Right lobe of liver (tissue), 6 donors: ENCODE data around the gene HS1BP3. TPM values are rescaled to one million over a fixed set of nuclear protein-coding genes. Genes with fewer than 3 reads are reported as not detected.

Source experiments
- ATAC-seq, 4 donors: fragments of 200-7000 bp; cut with Tn5 transposase; one replicate each; pipeline ENCODE4 v1.9.1; 2020; ENCODE audit warnings: mild to moderate bottlenecking in 4 of 4, moderate library complexity in 4 of 4
- DNase-seq, 3 donors: peaks; one replicate each; pipeline ENCODE4 v3.0.0-alpha.2; 2020
- H3K27ac ChIP-seq, 3 donors: fragments of 200-600 bp; one replicate each; pipeline ENCODE4 v1.8.0; 2022
- H3K27me3 ChIP-seq, 2 donors: fragments of 200-600 bp; one replicate each; pipeline ENCODE4 v1.8.0; 2022
- H3K36me3 ChIP-seq, 4 donors: fragments of 200-600 bp; sonication (generic) in 1 of 4; one replicate each; pipeline versions ENCODE4 v1.5.1 to v1.8.0; 2017 to 2022; ENCODE audit warnings: control low read depth in 1 of 4
- H3K4me1 ChIP-seq, 4 donors: fragments of 200-600 bp; sonication (generic) in 1 of 4; one replicate each; pipeline versions ENCODE4 v1.5.1 to v1.8.0; 2017 to 2022; ENCODE audit warnings: control low read depth in 1 of 4
- H3K4me3 ChIP-seq, 3 donors: fragments of 200-600 bp; one replicate each; pipeline ENCODE4 v1.8.0; 2022
- H3K9me3 ChIP-seq, 4 donors: fragments of 200-600 bp; sonication (generic) in 1 of 4; one replicate each; pipeline versions ENCODE4 v1.5.1 to v1.8.0; 2017 to 2022; ENCODE audit warnings: control low read depth in 1 of 4
- POLR2A ChIP-seq: fragments of 450-650 bp; IDR thresholded peaks from one replicate; pipeline ENCODE4 v1.6.1; 2017; ENCODE audit warnings: antibody characterized with exemption, mild to moderate bottlenecking
- WGBS: methylation state at CpG from one replicate; pipeline ENCODE4 v1.1.6; 2018; ENCODE audit warnings: low coverage, low lambda C conversion rate; ENCODE audit not compliant: insufficient coverage; ENCODE audit errors: missing lambda C conversion rate; 5-methylcytosine and 5-hydroxymethylcytosine counted together
- intact Hi-C, 2 donors: fragments of 100-400 bp; cut with DNase I; formaldehyde crosslinking; loops; one replicate each; pipeline versions ENCODE4 v1.11.2 to v1.14.1; 2022
- total RNA-seq, 6 experiments: library from RNA; depleted of rRNA in 2 of 6; stranded (reverse); fragments of >200 nt in 2 of 6; fragmentation: NEBNext Ultra II Directional in 3 of 6; extraction: Animal tissue kit (Norgen Biotek cat#: 25700) in 3 of 6; gene quantifications; one replicate each; pipeline versions ENCODE4 v1.1.0 to v1.2.4, GENCODE V29; 2016 to 2023
- TF ChIP-seq, protein P1 (sequence below), 4 donors: fragments of 200-600 bp in 3 of 4; fragments of 450-650 bp in 1 of 4; IDR thresholded peaks; one replicate each; pipeline versions ENCODE4 v1.5.1 to v1.8.0; 2016 to 2022; ENCODE audit warnings: antibody characterized with exemption in 4 of 4, mild to moderate bottlenecking in 2 of 4
- donor health status: DM: no; HTN: yes; CAD: no.
- donor health status: DM: no; HTN: no; CAD: no.
- donor health status: DM: no; HTN: no; CAD: no.
- donor health status: DM: no; HTN: yes; CAD: no.
- donor health status: DM: no; HTN: yes; CAD: no.

The HS1BP3 gene
- total RNA-seq, 6 experiments from 2014 or later: 17.5 to 34.7 (median 20.2) TPM

DNA sequence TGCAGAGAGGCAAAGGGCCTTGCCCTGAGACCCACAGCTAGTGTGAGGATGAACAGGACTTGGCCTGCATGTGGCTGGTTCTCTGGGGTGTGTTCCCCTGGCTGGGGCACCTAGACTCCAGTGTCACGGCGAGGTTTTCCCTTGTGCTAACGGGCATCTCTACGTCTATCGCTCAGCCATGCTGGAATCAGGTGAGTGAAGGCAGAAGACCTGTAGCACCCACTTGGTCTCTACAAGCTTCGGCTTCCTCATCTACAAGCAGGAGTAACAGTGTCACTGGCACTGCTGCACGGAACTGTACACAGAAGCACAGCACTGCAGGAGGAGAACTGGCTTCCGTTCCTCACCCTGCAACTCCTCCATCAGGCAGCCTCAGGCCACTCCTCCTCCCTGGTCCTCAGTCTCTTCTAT lies 30.6 kb downstream of the HS1BP3 start:
- DNase-seq (peak in 1 of 3 donors; percentile 34), ATAC-seq (no peak)
- no peaks in the 10 kb centered on the region for H3K27me3 ChIP-seq
- intact Hi-C loops: no loop called here
- TF ChIP-seq, protein P1, sequence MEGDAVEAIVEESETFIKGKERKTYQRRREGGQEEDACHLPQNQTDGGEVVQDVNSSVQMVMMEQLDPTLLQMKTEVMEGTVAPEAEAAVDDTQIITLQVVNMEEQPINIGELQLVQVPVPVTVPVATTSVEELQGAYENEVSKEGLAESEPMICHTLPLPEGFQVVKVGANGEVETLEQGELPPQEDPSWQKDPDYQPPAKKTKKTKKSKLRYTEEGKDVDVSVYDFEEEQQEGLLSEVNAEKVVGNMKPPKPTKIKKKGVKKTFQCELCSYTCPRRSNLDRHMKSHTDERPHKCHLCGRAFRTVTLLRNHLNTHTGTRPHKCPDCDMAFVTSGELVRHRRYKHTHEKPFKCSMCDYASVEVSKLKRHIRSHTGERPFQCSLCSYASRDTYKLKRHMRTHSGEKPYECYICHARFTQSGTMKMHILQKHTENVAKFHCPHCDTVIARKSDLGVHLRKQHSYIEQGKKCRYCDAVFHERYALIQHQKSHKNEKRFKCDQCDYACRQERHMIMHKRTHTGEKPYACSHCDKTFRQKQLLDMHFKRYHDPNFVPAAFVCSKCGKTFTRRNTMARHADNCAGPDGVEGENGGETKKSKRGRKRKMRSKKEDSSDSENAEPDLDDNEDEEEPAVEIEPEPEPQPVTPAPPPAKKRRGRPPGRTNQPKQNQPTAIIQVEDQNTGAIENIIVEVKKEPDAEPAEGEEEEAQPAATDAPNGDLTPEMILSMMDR (IDR thresholded peaks at IDR 0.05): no peak
- TF ChIP-seq POLR2A: no peak
- WGBS: 67% methylated on average over 1 of the region's 8 CpGs
- H3K36me3 ChIP-seq: peaks cover 0 to 32% (median 3%) of the 10 kb centered on the region in 4 donors
- no peaks in the 10 kb centered on the region for H3K9me3 ChIP-seq
- peaks cover 0 to 36% (median 20%) of the 10 kb centered on the region in 4 donors for H3K4me1 ChIP-seq
- H3K4me3 ChIP-seq: no peak overlapping the region
- H3K27ac ChIP-seq: peak overlapping the region in 1 of 3 donors; percentile 4

DNA sequence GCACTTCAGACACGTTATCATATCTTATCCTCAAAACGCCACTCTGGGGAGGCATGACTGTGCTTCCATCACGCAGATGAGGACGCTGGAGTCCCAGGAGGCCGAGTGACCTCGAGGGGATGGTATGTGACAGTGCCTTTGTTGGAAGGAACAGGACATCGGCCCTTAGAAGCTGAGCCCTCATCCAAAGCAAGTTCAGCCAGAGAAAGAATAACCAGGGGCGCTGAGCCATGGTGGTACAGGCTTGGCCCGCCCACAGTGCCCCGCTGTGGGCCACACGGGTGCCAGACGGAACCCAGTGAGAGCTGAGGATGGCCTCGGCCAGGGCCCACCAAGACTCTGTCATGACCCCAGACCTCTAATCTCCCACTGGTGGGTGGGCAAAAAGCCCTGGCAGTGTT lies 31.3 kb downstream of the HS1BP3 start:
- DNase-seq (peak in 1 of 3 donors; percentile 41), ATAC-seq (no peak)
- H3K27ac ChIP-seq: peak overlapping the region in 1 of 3 donors; percentile 88
- intact Hi-C loops: no loop called here
- no peaks in the 10 kb centered on the region for H3K9me3 ChIP-seq
- peaks cover 0 to 43% (median 22%) of the 10 kb centered on the region in 4 donors for H3K4me1 ChIP-seq
- 98% methylated on average over 6 of the region's 13 CpGs for WGBS
- TF ChIP-seq, protein P1 (IDR thresholded peaks at IDR 0.05): no peak
- no peak for TF ChIP-seq POLR2A
- H3K4me3 ChIP-seq: no peak overlapping the region
- H3K36me3 ChIP-seq: peaks cover 0 to 30% (median 3%) of the 10 kb centered on the region in 4 donors
- no peaks in the 10 kb centered on the region for H3K27me3 ChIP-seq

DNA sequence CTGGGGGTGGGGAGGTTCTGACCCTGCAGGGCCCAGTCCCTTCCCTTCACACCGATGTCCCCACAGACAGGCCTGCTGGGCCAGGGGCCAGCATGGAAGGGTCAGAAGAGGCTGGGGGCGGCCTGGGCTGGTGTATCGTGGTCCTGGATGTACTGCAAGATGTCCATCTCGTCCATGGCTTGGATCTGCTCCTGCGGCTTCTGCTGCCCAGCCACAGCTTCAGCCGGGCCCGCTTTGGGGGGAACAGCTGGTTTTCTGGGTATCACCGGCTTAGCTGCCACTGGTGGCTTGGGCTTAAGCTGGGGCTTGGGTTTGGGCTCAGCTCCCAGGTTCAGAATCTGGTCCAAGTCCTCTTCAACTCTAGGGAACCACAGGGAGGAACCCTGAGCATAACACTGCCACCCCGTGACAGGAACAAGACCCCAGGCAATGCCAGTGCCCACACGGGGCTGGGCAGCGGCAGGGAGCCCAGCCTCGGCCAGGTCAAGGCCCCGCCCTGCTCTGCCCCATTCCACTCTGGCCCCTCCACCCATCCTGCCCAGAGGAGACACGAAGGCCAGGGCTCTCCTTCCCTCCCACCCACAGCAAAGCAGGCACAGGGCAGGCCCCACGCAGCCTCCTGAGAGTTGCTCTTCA lies 31.9 kb downstream of the HS1BP3 start:
- no peaks in the 10 kb centered on the region for H3K9me3 ChIP-seq
- DNase-seq (peak in 2 of 3 donors; percentile 47 to 54), ATAC-seq (no peak)
- TF ChIP-seq POLR2A: no peak
- TF ChIP-seq, protein P1 (IDR thresholded peaks at IDR 0.05): no peak
- H3K4me1 ChIP-seq: peaks cover 0 to 49% (median 28%) of the 10 kb centered on the region in 4 donors
- intact Hi-C loops: no loop called here
- peaks cover 0 to 24% (median under 1%) of the 10 kb centered on the region in 4 donors for H3K36me3 ChIP-seq
- H3K27me3 ChIP-seq: no peaks in the 10 kb centered on the region
- 94% methylated on average over 5 of the region's 15 CpGs for WGBS
- H3K27ac ChIP-seq: peak overlapping the region; percentile 88 to 94 (median 90)
- H3K4me3 ChIP-seq: no peak overlapping the region

DNA sequence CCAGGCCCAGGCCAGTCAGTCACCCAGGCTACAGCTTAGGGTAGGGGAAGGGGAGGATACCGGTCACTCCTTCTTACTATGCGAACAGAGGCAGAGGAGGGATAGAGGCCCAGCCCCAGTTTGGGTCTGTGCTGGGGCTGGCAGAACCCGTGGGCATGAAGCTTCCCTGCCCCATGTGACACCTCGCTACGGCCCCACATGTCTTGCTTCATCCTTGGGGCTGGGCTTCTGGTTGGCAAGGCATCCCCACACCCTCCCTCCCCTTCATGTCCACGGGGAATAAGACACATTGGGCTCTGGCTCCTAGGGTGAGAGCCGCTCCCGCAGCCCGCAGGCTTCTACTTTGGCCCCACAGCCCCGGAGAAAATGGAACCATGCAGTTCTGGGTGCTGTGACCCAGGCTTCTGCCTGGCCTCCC lies 32.4 kb downstream of the HS1BP3 start:
- H3K4me1 ChIP-seq: peaks cover 0 to 51% (median 28%) of the 10 kb centered on the region in 4 donors
- H3K27me3 ChIP-seq: no peaks in the 10 kb centered on the region
- no peaks in the 10 kb centered on the region for H3K9me3 ChIP-seq
- ATAC-seq: peak; percentile 0 to 10 (median 4)
- WGBS: no CpG with 5 or more reads among the region's 10 CpGs
- no peak for TF ChIP-seq POLR2A
- TF ChIP-seq, protein P1 (IDR thresholded peaks at IDR 0.05): no peak
- H3K4me3 ChIP-seq: no peak overlapping the region
- intact Hi-C loops: no loop called here
- DNase-seq: peak in 1 of 3 donors; percentile 25
- peak overlapping the region; percentile 88 to 94 (median 90) for H3K27ac ChIP-seq
- peaks cover 0 to 19% (median under 1%) of the 10 kb centered on the region in 4 donors for H3K36me3 ChIP-seq
